GM10847 (cell line): ENCODE measurements around the gene B4GAT1.

Experiments used
- POLR2A ChIP-seq: IDR thresholded peaks from 2 replicates; pipeline ENCODE4 v1.6.1; 2011; ENCODE audit not compliant: insufficient read length; ENCODE audit errors: extremely low read depth

The B4GAT1 gene

DNA sequence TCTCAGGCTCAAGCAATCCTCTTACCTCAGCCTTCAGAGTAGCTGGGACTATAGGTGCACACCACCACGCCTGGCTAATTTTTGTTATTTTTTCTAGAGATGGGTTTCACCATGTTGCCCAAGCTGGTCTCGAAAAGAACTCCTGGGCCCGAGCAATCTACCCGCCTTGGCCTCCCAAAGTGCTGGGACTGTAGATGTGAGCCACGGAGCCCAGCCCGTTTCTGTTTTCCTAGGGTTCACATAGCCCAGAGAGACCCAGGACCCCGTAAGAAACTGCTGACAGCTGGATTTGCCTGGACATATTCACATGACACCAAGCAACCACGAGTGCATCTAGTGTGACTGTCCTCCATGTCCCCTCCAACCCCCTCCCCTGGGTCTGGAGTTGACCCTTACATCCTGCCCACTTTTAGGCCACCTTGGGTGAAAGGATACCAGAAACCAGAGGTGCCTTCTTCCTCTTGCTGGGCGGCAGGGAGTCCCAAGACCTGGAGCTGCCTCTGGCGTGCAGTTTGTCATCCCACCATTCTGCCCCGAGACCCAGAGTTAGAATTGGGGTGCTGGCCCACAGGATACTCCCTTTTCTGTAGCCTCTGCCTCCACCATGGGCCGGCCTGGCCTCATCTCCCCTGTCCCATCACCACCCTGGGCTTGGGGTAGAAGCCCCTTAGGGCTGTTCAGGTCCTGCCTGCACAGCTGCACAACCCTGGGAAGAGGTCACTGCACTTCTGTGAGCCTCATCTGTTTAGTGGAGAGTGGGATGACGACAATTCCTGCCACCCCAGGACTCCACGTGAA, 7.5 kb downstream of the B4GAT1 start:
- TF ChIP-seq POLR2A: no peak

GRCh38 chr11:66339162-66339675, 8.2 kb downstream of the B4GAT1 start:
- no peak for TF ChIP-seq POLR2A

DNA sequence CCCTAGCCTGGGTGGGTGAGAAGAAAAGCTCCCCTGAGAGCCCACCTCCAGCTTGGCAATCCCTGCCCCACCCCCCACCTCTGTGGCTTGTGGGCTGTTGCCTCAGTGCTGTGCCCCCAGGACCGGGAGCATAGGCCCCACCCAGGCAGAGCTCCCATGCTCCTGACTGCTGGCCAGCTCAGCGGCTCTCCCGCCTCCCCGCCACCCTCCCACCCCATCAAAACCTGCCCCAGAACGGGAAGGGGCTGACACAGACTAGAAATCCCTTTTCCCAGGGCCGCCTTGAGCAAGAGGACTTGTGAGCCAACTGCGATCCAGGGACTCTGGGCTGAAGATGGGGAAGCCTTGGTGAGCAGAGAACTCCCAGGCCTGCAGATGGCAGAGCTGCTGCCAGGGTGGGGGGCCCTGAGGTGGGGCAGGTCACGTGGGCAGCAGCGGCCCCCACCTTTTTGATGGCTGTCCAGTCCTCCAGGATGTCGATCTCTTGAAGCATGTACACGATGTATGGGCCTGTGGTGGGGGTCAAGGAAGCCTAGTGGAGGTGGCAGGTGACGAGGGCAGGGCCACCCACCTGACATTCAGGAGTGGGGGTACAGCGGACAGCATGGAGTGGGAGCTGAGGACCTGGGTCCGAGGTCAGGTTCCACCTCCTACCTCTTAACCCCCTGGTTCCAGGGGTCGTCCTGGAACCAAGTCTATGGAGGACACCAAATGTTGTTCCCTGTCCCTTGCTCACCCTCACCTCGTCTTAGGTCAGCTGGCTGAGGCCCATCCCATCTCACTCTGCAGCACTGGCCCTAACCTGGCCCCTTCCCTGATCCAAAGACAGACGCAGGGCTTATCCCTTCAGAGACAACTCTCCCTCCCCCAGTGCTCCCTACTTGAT, 8.9 kb downstream of the B4GAT1 start:
- TF ChIP-seq POLR2A: no peak

DNA sequence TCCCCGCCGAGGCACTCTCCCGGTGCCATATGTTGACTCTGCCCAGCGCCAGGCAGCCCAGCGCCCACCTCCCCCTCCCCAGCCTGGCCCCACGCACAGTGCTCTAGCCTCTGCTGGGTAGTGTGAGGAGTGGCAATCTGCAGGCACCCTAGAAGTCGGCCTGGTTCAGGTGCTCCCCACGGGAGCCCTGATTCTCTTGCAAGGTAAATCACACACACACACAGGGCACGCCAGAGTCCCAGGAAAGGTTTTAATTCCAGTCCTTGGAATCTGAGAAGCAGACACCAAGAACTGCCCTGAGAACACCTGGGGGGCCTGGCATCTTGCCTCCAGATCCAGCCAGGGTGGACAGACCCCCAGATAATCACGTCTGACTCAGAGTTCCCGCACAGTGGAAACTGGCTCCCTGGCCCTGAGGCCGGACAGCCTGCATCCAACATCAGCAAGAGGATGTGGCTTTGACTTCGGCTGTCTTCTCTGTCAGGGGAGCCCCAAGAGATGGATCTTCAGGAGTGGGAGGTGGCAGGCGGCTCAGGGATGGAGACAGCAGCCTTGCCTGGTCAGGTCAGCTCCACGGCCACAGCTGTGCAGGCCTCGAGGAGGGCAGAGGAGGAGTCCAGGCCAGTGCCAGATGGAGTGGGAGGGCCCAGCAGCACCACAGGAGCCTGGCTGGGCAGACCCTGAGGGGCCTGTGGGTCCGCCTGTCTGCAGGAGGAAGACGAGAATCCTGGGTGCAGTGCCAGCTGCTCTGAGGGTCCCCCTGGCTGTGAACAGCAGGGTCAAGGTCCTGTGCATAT, 10.1 kb downstream of the B4GAT1 start:
- no peak for TF ChIP-seq POLR2A

DNA sequence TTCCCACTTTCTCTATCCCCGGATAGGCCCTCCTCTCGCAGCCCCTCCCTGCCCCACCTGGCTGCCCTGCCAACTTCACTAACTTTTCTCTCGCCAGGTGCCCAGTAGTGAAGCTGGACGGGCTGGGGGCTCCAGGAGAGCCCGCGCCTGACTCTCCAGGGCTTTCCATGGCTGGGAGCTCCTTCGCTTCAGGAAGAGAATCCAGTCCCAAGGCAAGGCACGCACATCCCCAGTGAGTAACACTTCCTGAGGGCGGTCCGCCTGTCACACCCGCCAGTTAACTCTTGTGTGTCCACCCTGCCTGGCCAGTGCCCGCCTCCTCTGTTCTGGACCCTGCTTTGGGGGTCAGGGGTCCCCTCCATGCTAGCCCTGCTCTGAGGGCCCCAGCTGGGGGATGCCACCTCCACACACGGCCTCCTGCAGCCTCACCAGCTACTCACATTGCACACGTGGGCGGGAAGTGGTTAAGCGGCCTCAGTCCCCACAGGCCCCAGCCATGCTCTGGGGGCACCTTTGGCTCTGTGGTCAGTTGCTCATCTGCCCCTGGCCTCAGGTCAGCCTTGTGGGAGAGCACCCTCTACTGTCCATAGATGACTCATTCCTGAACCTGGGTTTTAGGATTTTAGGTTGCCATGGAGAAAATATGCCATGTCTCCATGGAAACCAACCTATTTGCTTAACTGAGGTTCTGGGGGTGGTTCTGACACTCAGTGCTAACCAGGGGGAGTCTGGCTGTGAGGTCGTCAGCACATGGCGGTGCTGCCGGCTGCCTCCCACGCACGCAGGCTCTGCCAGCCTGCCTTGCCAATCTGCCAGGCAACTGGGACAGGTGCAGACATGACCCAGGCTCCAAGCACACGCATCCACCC, 11.0 kb downstream of the B4GAT1 start, which contains the start of gene RIN1:
Gene RIN1, minus strand, starts transcription at position 201 of the 869 bp plus-strand sequence. Its CDS starts 32 bp downstream, at position 169.
- TF ChIP-seq POLR2A: no peak

GRCh38 chr11:66335531-66336233, 11.7 kb downstream of the B4GAT1 start:
- TF ChIP-seq POLR2A: no peak

DNA sequence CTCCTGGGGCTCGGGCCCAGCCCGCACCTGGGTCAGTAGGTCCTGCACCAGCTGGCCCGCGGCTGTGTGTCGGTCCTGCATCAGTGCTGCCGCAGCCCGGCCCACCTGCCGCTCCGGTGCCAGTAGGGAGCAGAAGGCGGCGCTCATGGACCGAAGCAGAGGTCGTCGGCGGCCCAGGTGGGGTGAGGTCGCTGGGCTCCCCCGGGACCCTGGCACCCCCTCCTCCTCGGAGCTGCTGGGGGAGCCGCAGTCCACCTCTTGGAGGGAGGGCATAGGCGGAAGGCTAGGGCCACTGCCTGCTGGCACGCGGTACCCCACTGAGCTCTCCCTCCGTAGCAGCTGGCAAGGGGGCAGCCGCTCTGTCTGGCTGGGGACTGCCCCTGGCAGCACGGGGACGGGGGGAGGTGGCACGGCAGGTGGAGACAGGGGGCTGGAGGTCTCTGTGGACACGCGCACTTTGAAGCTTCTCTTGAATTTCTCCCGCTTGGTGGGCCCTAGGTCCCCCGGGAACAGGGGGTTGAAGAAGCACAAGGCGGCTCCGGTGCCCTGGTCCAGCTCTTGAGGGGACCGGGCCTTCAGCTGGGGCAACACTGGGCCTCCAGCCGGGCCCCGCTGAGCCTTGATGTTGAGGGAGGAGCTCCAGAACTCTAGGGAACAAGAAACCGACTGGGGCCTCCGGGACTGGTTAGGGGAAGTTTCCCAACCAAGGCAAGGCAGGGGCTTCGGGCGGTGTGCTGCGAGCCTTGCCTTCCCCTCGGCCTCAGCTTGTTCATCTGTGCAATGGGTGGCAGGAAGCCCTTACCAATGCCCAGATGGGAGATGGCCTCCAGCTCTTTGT, 12.6 kb downstream of the B4GAT1 start:
- no peak for TF ChIP-seq POLR2A

- TF ChIP-seq POLR2A: no peak
These were observed 13.4 kb downstream of the B4GAT1 start for GRCh38 chr11:66333896-66334604.

GRCh38 chr11:66333220-66333877, 14.1 kb downstream of the B4GAT1 start:
- TF ChIP-seq POLR2A: no peak

- TF ChIP-seq POLR2A: no peak
These were observed 14.8 kb downstream of the B4GAT1 start for GRCh38 chr11:66332371-66333219.

DNA sequence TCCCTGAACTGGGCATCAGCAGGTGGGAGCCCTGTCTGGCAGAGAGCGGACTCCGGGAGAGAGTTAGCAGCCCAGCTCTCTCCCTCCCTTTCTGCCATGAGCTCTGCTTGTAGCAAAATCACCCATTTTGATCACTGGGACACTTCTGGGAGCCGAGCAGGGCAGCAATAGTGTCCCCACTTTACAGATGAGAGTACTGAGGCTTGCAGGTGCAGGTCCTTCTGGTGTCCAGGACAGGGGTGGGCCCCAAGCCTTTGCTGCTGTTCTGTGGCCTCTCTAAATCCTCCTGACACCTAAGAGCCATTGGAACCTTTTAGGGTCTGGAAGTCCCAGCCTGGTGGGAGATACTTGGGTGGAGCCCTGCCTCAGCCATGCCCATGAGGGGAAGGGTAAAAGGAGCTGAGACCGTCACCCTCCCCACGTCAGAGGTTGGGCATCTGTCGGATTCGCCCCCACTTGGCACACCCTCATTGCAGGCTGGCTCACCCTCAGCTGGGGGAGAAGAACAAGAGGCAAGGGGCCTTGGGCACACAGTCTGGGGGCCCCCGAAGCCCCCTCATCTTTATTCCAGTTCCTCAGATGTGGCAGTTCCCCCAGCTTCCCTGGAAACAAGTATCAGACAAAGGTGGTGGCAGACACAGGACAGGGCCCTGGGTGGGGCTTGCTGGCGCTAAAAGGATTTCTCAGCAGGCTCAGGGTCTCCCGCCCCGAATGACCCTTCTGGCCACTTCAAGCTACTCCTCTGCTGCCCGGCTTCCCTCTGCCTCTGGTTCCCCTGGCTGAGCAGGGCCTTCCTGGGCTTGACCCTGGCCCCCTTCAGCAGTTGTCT, 15.7 kb downstream of the B4GAT1 start:
- TF ChIP-seq POLR2A: no peak
